Measurements from ENCODE around the gene USB1. TPM values are rescaled to one million over a fixed set of nuclear protein-coding genes. Genes with fewer than 3 reads are reported as not detected.

Gene USB1
- total and polyA plus RNA-seq, 2 donors (not counting 1 experiment from before 2014, with no cell fraction given): 18.8 to 32.7 TPM

DNA sequence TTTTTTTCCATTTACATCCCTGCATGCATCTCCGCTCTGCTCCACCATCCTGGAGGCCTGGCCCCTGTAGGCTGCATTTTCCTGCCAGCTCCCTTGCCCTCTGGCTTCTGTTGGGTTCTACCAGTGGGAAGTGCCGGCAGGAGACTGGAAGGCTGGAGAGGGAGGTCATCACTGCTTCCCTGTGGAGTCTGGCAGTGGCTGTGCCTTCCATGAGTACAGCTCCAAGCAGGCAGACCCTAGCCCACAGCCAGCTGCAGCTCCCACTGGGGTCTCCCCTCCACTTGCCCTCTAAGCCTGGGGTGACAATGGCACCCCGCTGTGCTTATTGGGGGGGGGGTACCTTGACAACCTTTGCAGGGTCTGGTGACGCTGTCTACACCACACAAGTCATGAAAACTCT lies 61.6 kb downstream of the USB1 start:
- H3K27ac ChIP-seq (ENCODE audit: insufficient read depth, low read length): no peak overlapping the region
- H3K4me2 ChIP-seq (ENCODE audit: extremely low read depth, insufficient read depth, low read length): no peak overlapping the region
- TF ChIP-seq CTCF (conservative IDR thresholded peaks at IDR 0.05 in 1 of 2, IDR thresholded peaks at IDR 0.05 in 1 of 2; ENCODE audit: low read depth in 1 of 2, low read length in 2 of 2) (no peak), EZH2 (IDR thresholded peaks at IDR 0.05; ENCODE audit: low read length, missing control alignments) (no peak)

DNA sequence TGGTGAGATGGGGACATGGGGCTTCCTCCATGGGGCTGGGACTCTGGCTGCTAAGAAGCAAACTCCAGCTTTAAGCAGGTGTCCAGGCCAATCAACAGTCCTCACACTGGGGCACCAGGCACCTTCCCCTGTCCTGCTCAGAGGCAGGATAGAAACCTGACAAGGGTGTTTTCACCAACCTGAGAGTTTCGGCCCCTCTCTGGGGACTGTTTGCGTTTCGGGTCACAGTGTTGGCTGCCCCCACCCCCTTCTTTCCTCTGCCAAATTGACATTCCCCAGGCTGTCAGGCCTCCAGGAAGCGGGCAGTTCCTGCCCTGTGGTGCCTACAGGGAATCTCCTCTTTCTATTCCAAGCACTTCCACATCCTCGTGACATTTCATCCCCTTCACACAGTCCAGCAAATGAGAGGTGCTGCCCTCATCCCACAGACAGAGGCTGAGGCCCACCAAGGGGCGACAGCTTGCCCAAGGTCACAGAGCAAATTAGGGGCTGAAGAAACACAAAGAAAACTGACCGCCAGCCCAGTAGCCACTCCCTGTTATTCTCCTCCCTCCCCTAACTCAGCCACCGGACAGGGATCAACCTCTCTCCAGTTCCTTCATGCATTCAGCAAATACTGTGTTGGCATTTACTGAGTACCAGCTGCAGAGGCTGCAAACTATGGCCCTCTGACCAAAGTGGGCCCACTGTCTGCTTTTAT lies 62.3 kb downstream of the USB1 start:
- no peak for DNase-seq (ENCODE audit: low read depth in 2 of 2)
- H3K4me3 ChIP-seq (replicated peaks in 1 of 4; ENCODE audit: control extremely low read depth in 1 of 4, insufficient read depth in 1 of 4, low read depth in 3 of 4, low read length in 4 of 4): no peak overlapping the region
- H4K20me1 ChIP-seq (ENCODE audit: control insufficient read depth, extremely low read depth, insufficient read depth, low read length): no peaks in the 10 kb centered on the region
- H3K4me2 ChIP-seq (ENCODE audit: extremely low read depth, insufficient read depth, low read length): no peak overlapping the region
- H3K27me3 ChIP-seq (ENCODE audit: control insufficient read depth, insufficient read depth, low read length): no peaks in the 10 kb centered on the region
- H3K27ac ChIP-seq (ENCODE audit: insufficient read depth, low read length): no peak overlapping the region
- H3K4me1 ChIP-seq (ENCODE audit: control insufficient read depth, extremely low read depth, insufficient read depth, low read length): no peaks in the 10 kb centered on the region
- H3K9me3 ChIP-seq (ENCODE audit: control insufficient read depth, insufficient read depth, low read depth, low read length): no peaks in the 10 kb centered on the region
- no peak overlapping the region for H3K9ac ChIP-seq (ENCODE audit: insufficient read depth, low read length)
- H3K79me2 ChIP-seq (ENCODE audit: control insufficient read depth, insufficient read depth, low read length): no peaks in the 10 kb centered on the region
- TF ChIP-seq CTCF (conservative IDR thresholded peaks at IDR 0.05 in 1 of 2, IDR thresholded peaks at IDR 0.05 in 1 of 2; ENCODE audit: low read depth in 1 of 2, low read length in 2 of 2): no peak
- no peak for TF ChIP-seq EZH2 (IDR thresholded peaks at IDR 0.05; ENCODE audit: low read length, missing control alignments)
- no peak overlapping the region for H2AFZ ChIP-seq (ENCODE audit: low read length)
- no peaks in the 10 kb centered on the region for H3K36me3 ChIP-seq (ENCODE audit: control insufficient read depth, insufficient read depth, low read length)

More for the DNA sequence above, 61.6 kb downstream of the USB1 start:
- Histone ChIP-seq H4K20me1 (ENCODE audit: control insufficient read depth, extremely low read depth, insufficient read depth, low read length) (no peaks in the 10 kb centered on the region), H3K9ac (ENCODE audit: insufficient read depth, low read length) (no peak overlapping the region), H3K79me2 (ENCODE audit: control insufficient read depth, insufficient read depth, low read length) (no peaks in the 10 kb centered on the region), H3K36me3 (ENCODE audit: control insufficient read depth, insufficient read depth, low read length) (no peaks in the 10 kb centered on the region), H3K4me3 (replicated peaks in 1 of 4; ENCODE audit: control extremely low read depth in 1 of 4, insufficient read depth in 1 of 4, low read depth in 3 of 4, low read length in 4 of 4) (no peak overlapping the region), H3K9me3 (ENCODE audit: control insufficient read depth, insufficient read depth, low read depth, low read length) (no peaks in the 10 kb centered on the region), H3K4me1 (ENCODE audit: control insufficient read depth, extremely low read depth, insufficient read depth, low read length) (no peaks in the 10 kb centered on the region), H3K27me3 (ENCODE audit: control insufficient read depth, insufficient read depth, low read length) (peaks cover 4% of the 10 kb centered on the region), H2AFZ (ENCODE audit: low read length) (no peak overlapping the region)
- no peak for DNase-seq (ENCODE audit: low read depth in 2 of 2)

- Histone ChIP-seq H3K9me3 (ENCODE audit: control insufficient read depth, insufficient read depth, low read depth, low read length) (no peaks in the 10 kb centered on the region), H3K79me2 (ENCODE audit: control insufficient read depth, insufficient read depth, low read length) (no peaks in the 10 kb centered on the region), H3K36me3 (ENCODE audit: control insufficient read depth, insufficient read depth, low read length) (no peaks in the 10 kb centered on the region), H3K4me3 (replicated peaks in 1 of 4; ENCODE audit: control extremely low read depth in 1 of 4, insufficient read depth in 1 of 4, low read depth in 3 of 4, low read length in 4 of 4) (no peak overlapping the region), H4K20me1 (ENCODE audit: control insufficient read depth, extremely low read depth, insufficient read depth, low read length) (no peaks in the 10 kb centered on the region), H2AFZ (ENCODE audit: low read length) (no peak overlapping the region), H3K27ac (ENCODE audit: insufficient read depth, low read length) (no peak overlapping the region), H3K27me3 (ENCODE audit: control insufficient read depth, insufficient read depth, low read length) (no peaks in the 10 kb centered on the region), H3K4me1 (ENCODE audit: control insufficient read depth, extremely low read depth, insufficient read depth, low read length) (no peaks in the 10 kb centered on the region), H3K4me2 (ENCODE audit: extremely low read depth, insufficient read depth, low read length) (no peak overlapping the region), H3K9ac (ENCODE audit: insufficient read depth, low read length) (no peak overlapping the region)
- TF ChIP-seq CTCF (conservative IDR thresholded peaks at IDR 0.05 in 1 of 2, IDR thresholded peaks at IDR 0.05 in 1 of 2; ENCODE audit: low read depth in 1 of 2, low read length in 2 of 2) (no peak), EZH2 (IDR thresholded peaks at IDR 0.05; ENCODE audit: low read length, missing control alignments) (no peak)
- DNase-seq (ENCODE audit: low read depth in 2 of 2): no peak
These were observed 69.4 kb downstream of the USB1 start for GRCh38 chr16:58070585-58070984.

Other genes starting within 250 kb of the USB1 start
- 30.3 and 44.9 TPM in 2 replicates for gene KIFC3, start 198.9 kb upstream of the USB1 start, total RNA-seq
- gene KIFC3, start 198.9 kb upstream of the USB1 start, polyA plus RNA-seq: 13.8 and 17.8 TPM in 2 replicates
- not detected in 2 replicates for gene CNGB1, start 30.3 kb upstream of the USB1 start, total RNA-seq
- gene CNGB1, start 30.3 kb upstream of the USB1 start, polyA plus RNA-seq: not detected in 2 replicates
- 2.8 and 4.1 TPM in 2 replicates for gene ZNF319, start 735 bp upstream of the USB1 start, total RNA-seq
- gene ZNF319, start 735 bp upstream of the USB1 start, polyA plus RNA-seq: 2.6 and 3.4 TPM in 2 replicates
- gene MMP15, start 24.3 kb downstream of the USB1 start, total RNA-seq: 2.1 and 6.4 TPM in 2 replicates
- gene MMP15, start 24.3 kb downstream of the USB1 start, polyA plus RNA-seq: 0.74 and 1.3 TPM in 2 replicates
- gene CFAP20, start 128.0 kb downstream of the USB1 start, total RNA-seq: 23.4 and 29.2 TPM in 2 replicates
- 30.2 and 33.2 TPM in 2 replicates for gene CFAP20, start 128.0 kb downstream of the USB1 start, polyA plus RNA-seq
- 25.2 and 33.4 TPM in 2 replicates for gene CSNK2A2, start 196.7 kb downstream of the USB1 start, total RNA-seq
- gene CSNK2A2, start 196.7 kb downstream of the USB1 start, polyA plus RNA-seq: 51.0 and 54.3 TPM in 2 replicates